GM12892 (cell line): ENCODE measurements around the gene PRKN.

Experiments used
- POLR2A ChIP-seq: IDR thresholded peaks from 2 replicates; pipeline ENCODE4 v1.6.1; 2011; ENCODE audit warnings: low read depth, low read length, control low read depth
- POLR2AphosphoS5 ChIP-seq: IDR thresholded peaks from 2 replicates; pipeline ENCODE4 v1.6.1; 2011; ENCODE audit warnings: low read depth, low read length, control low read depth

DNA sequence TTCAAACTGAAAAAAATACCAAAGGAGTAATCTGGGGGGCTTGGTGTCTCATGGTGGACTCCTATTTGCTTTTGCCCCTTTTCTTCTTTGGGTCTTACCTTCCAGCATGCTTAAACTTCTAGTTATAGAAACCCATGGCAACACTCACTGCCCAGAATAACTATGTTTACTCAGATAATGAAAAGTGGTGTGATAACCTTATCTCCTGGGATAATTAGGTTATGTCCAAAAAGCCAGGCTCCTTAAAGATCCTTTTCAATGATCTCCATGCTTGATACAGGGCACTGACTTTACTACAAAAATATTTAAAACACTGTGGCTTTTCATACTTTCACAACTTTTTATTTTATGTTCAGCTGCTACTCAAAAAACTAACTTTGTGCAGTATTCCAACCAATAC lies 245.6 kb downstream of the PRKN start:
- TF ChIP-seq POLR2A (no peak), POLR2AphosphoS5 (no peak)
